RPMI7951 (cell line): Measurements from ENCODE around the gene AADAC. TPM values are rescaled to one million over a fixed set of nuclear protein-coding genes. Genes with fewer than 3 reads are reported as not detected.
A peak's percentile ranks its signal among the peaks of the same experiment; 100 is the strongest.
"Not testable (repeated sequence)": the region's sequence is repeated elsewhere in the genome, so short reads cannot be mapped to it uniquely, and the experiment has no call there.

Source experiments
- DNase-seq: peaks from one replicate; pipeline ENCODE4 v3.0.0-alpha.2; 2012; ENCODE audit warnings: low read depth
- total RNA-seq: library from RNA; depleted of rRNA; stranded (reverse); fragments of >200 nt; shearing (Covaris generic); gene quantifications from 2 replicates; pipeline ENCODE4 v1.2.3, GENCODE V29; 2014; rRNA removed

AADAC gene
- total RNA-seq, 1 experiment from 2014 or later: 0.12 TPM

GRCh38 chr3:151856118-151856517 is 42.2 kb downstream of the AADAC start:
- DNase-seq: peak; percentile 55

GRCh38 chr3:151856641-151857040 is 42.7 kb downstream of the AADAC start:
- DNase-seq: no peak

- DNase-seq: no peak
These were observed 45.3 kb downstream of the AADAC start for GRCh38 chr3:151859233-151859673.

GRCh38 chr3:151859905-151860304 is 46.0 kb downstream of the AADAC start:
- DNase-seq: no peak

GRCh38 chr3:151863611-151864010 is 49.7 kb downstream of the AADAC start:
- no peak for DNase-seq

GRCh38 chr3:151864423-151865101 is 50.6 kb downstream of the AADAC start:
- DNase-seq: peak; percentile 80

- DNase-seq: no peak
These were observed 52.9 kb downstream of the AADAC start for GRCh38 chr3:151866711-151867410.

GRCh38 chr3:151867666-151868065 is 53.8 kb downstream of the AADAC start:
- DNase-seq: no peak

GRCh38 chr3:151869181-151869580 is 55.3 kb downstream of the AADAC start:
- DNase-seq: no peak

- peak; percentile 53 for DNase-seq
These were observed 57.9 kb downstream of the AADAC start for GRCh38 chr3:151871639-151872468.

- no peak for DNase-seq
These were observed 59.5 kb downstream of the AADAC start, which contains the start of gene SUCNR1 for GRCh38 chr3:151873398-151873797. Gene SUCNR1, plus strand, starts transcription at chr3:151873643. Its CDS starts 6,250 bp downstream, at chr3:151879893.

GRCh38 chr3:151874079-151874478 is 60.2 kb downstream of the AADAC start:
- DNase-seq: not testable (repeated sequence)

GRCh38 chr3:151875759-151876158 is 61.8 kb downstream of the AADAC start:
- no peak for DNase-seq

GRCh38 chr3:151877269-151877668 is 63.4 kb downstream of the AADAC start:
- no peak for DNase-seq

Other genes with a start within 250 kb of the AADAC start
- gene AADACL2, start 80.2 kb upstream of the AADAC start, total RNA-seq: not detected in 2 replicates
- 0.12 TPM in 1 of 2 replicates, not detected in the other for gene SUCNR1, start 59.5 kb downstream of the AADAC start, total RNA-seq